ENCODE measurements around the gene TMEM59L. TPM values are rescaled to one million over a fixed set of nuclear protein-coding genes. Genes with fewer than 3 reads are reported as not detected.

TMEM59L gene
- total and polyA plus RNA-seq, 10 of the 15 experiments (the other 5 are each of a cell fraction or from before 2014, with no cell fraction given) = 0.06 TPM; not detected in 9

DNA sequence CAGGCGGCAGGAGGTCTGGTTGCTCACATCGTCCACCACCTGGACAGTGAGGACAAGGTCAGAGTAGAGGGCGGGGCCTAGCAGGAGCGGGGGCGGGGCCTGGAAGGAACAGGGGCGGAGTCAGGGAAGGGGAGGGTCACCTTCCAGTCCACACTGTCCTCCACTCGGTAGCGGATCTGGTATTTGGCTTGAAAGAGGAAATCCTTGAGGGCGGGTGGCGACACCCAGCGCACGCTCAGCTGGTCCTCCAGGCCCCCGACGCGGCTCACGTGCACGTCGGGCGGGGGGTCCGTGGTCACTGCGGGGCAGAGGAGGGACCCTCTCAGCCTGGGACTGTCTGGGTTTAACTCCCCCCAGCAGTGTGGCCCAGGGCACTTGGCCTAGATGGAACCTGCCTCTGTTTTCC lies 15.9 kb upstream of the TMEM59L start:
- intact Hi-C loops (cut with micrococcal nuclease; ENCODE audit: unreplicated experiment) = no loop called here
- POLR2A ChIA-PET = no interaction called here

DNA sequence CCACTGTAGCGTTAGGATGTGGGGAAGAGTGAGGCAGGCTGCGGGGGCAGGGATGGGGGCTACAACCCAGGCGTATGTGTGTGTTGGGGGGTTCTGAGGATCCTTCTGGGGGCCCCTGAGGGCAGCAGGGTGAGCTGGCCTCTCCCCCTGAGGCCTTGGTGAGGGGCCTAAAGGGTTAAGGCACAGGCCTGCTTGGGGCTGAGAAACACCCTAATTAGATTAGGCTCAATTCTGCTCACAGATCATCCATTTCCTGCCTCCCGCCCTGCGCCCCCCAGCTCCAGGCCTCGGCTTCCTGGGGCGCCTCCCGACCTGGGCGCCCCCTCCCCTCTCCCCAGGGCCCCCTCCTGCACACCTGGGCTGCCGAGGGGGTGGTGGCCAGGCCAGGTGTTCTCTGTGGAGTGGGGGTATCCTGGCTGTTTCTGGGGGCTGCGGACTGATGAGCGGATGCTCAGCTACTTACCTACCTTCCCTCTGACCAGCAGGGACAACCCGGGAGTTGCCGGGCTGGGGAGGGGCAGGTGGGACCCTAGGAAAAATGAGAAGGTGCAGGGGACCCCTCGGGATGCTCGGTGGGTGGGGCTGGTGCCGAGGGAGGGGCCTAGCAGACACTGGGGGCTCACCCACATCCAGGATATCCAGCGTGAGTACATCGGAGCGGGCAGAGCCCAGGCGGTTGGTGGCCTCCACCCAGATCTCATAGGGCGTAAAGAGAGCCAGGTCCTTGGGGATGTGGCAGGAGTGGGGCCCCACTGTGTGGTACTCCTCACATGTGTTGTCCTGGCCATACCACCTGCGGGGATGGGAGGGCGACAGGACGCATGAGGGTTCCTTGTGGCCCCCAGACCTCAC lies 14.6 kb upstream of the TMEM59L start:
- CTCF ChIA-PET = interaction anchor here (1.3 kb wide), 1 partner anchor 17 kb away, joined by 3 read pairs; no protein-coding TSS in a partner anchor
- H3K9me3 ChIP-seq (replicated peaks; ENCODE audit: control insufficient read depth, insufficient read depth, low read length) = no peaks in the 10 kb centered on the region
- BruUV-seq (replicated peaks) = no TSS peak
- in situ Hi-C loops (cut with MboI) = no loop called here
- no peak for DNase-seq (ENCODE audit: low read depth, low spot score)
- RAD21 ChIA-PET (ENCODE audit: unreplicated experiment) = no interaction called here
- H3K4me1 ChIP-seq (ENCODE audit: control insufficient read depth, insufficient read depth, low read length) = peaks cover 9% of the 10 kb centered on the region
- H4K20me1 ChIP-seq (ENCODE audit: control insufficient read depth, insufficient read depth) = no peaks in the 10 kb centered on the region; the same call in 1 of the 2 replicates
- no peak for FAIRE-seq
- no peak overlapping the region for H3K9ac ChIP-seq (ENCODE audit: control insufficient read depth, insufficient read depth, low read length)
- no peak overlapping the region for H3K4me2 ChIP-seq (ENCODE audit: control insufficient read depth, insufficient read depth)
- H3K4me3 ChIP-seq = no peak overlapping the region
- SMC1A ChIA-PET (ENCODE audit: uncharacterized antibody, unreplicated experiment) = no interaction called here
- no peak overlapping the region for H3K27ac ChIP-seq (ENCODE audit: control insufficient read depth, insufficient read depth)
- intact Hi-C loops (cut with micrococcal nuclease; ENCODE audit: unreplicated experiment) = no loop called here
- WGBS (ENCODE audit: insufficient coverage, insufficient replicate concordance, low lambda C conversion rate, missing lambda C conversion rate) = 33% methylated on average over 24 of the region's 25 CpGs
- ATAC-seq = no peak
- no peak overlapping the region for H2AFZ ChIP-seq (ENCODE audit: control insufficient read depth, low read depth, low read length)
- peaks cover 2 to 5% of the 10 kb centered on the region in 2 experiments; a peak in 2 of 4 replicates for H3K27me3 ChIP-seq (replicated peaks in 1 of 2; ENCODE audit: control insufficient read depth in 2 of 2, insufficient read depth in 2 of 2, low read length in 1 of 2)
- H3K36me3 ChIP-seq (ENCODE audit: control insufficient read depth in 2 of 2, insufficient read depth in 2 of 2, low read length in 1 of 2) = no peaks in the 10 kb centered on the region
- H3K79me2 ChIP-seq (ENCODE audit: control insufficient read depth, insufficient read depth, low read length) = no peaks in the 10 kb centered on the region
- POLR2A ChIA-PET = interaction anchor here (0.5 kb wide), 1 partner anchor 59 kb away, joined by 3 read pairs; no protein-coding TSS in a partner anchor
- TF ChIP-seq NR2C1 (IDR thresholded peaks at IDR 0.05) = no peak
- TF ChIP-seq HDAC2 (IDR thresholded peaks at IDR 0.05) = no peak
- no peak for TF ChIP-seq WRNIP1 (IDR thresholded peaks at IDR 0.05; ENCODE audit: borderline replicate concordance, low read depth, low read length)
- TF ChIP-seq, protein P1, sequence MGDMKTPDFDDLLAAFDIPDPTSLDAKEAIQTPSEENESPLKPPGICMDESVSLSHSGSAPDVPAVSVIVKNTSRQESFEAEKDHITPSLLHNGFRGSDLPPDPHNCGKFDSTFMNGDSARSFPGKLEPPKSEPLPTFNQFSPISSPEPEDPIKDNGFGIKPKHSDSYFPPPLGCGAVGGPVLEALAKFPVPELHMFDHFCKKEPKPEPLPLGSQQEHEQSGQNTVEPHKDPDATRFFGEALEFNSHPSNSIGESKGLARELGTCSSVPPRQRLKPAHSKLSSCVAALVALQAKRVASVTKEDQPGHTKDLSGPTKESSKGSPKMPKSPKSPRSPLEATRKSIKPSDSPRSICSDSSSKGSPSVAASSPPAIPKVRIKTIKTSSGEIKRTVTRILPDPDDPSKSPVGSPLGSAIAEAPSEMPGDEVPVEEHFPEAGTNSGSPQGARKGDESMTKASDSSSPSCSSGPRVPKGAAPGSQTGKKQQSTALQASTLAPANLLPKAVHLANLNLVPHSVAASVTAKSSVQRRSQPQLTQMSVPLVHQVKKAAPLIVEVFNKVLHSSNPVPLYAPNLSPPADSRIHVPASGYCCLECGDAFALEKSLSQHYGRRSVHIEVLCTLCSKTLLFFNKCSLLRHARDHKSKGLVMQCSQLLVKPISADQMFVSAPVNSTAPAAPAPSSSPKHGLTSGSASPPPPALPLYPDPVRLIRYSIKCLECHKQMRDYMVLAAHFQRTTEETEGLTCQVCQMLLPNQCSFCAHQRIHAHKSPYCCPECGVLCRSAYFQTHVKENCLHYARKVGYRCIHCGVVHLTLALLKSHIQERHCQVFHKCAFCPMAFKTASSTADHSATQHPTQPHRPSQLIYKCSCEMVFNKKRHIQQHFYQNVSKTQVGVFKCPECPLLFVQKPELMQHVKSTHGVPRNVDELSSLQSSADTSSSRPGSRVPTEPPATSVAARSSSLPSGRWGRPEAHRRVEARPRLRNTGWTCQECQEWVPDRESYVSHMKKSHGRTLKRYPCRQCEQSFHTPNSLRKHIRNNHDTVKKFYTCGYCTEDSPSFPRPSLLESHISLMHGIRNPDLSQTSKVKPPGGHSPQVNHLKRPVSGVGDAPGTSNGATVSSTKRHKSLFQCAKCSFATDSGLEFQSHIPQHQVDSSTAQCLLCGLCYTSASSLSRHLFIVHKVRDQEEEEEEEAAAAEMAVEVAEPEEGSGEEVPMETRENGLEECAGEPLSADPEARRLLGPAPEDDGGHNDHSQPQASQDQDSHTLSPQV (IDR thresholded peaks at IDR 0.05) = no peak
- TF ChIP-seq, protein P2, sequence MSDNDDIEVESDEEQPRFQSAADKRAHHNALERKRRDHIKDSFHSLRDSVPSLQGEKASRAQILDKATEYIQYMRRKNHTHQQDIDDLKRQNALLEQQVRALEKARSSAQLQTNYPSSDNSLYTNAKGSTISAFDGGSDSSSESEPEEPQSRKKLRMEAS (IDR thresholded peaks at IDR 0.05; ENCODE audit: low read depth, low read length) = no peak
- TF ChIP-seq SIX5 (IDR thresholded peaks at IDR 0.05; ENCODE audit: low read depth, low read length, severe bottlenecking) = no peak
- no peak for TF ChIP-seq SIN3A (IDR thresholded peaks at IDR 0.05; ENCODE audit: low read depth, low read length)
- no peak for TF ChIP-seq YY1 (IDR thresholded peaks at IDR 0.05; ENCODE audit: low read depth, low read length)
- TF ChIP-seq ETV6 (conservative IDR thresholded peaks at IDR 0.05 in 1 of 2, IDR thresholded peaks at IDR 0.05 in 1 of 2; ENCODE audit: borderline replicate concordance in 1 of 2, low read depth in 1 of 2) = no peak
- no peak for TF ChIP-seq KDM1A (IDR thresholded peaks at IDR 0.05; ENCODE audit: borderline replicate concordance)

More for the DNA sequence above, 15.9 kb upstream of the TMEM59L start:
- no peak overlapping the region for H3K9ac ChIP-seq (ENCODE audit: control insufficient read depth, insufficient read depth, low read length)
- SMC1A ChIA-PET (ENCODE audit: uncharacterized antibody, unreplicated experiment) = no interaction called here
- no peak overlapping the region for H3K4me2 ChIP-seq (ENCODE audit: control insufficient read depth, insufficient read depth)
- peak in 1 of 2 experiments; percentile 44; a peak in 2 of 4 replicates for TF ChIP-seq BHLHE40 (IDR thresholded peaks at IDR 0.05; ENCODE audit: borderline replicate concordance in 1 of 2, low read depth in 2 of 2, low read length in 1 of 2)
- TF ChIP-seq RUNX3 (IDR thresholded peaks at IDR 0.05; ENCODE audit: low read length) = no peak
- WGBS (ENCODE audit: insufficient coverage, insufficient replicate concordance, low lambda C conversion rate, missing lambda C conversion rate) = 38% methylated on average over 20 of the region's 21 CpGs
- no peaks in the 10 kb centered on the region for H3K9me3 ChIP-seq (replicated peaks; ENCODE audit: control insufficient read depth, insufficient read depth, low read length)
- FAIRE-seq (no peak), ATAC-seq (0 out of 3 replicates have a peak, but pooled peaks have one; percentile 29), DNase-seq (ENCODE audit: low read depth, low spot score) (no peak)
- H3K4me1 ChIP-seq (ENCODE audit: control insufficient read depth, insufficient read depth, low read length) = peaks cover 9% of the 10 kb centered on the region
- RAD21 ChIA-PET (ENCODE audit: unreplicated experiment) = no interaction called here
- in situ Hi-C loops (cut with MboI) = no loop called here
- no peak overlapping the region for H3K4me3 ChIP-seq
- BruUV-seq (replicated peaks) = no TSS peak
- CTCF ChIA-PET = no interaction called here
- peaks cover 2% of the 10 kb centered on the region in 2 experiments; a peak in 1 of 4 replicates for H3K27me3 ChIP-seq (replicated peaks in 1 of 2; ENCODE audit: control insufficient read depth in 2 of 2, insufficient read depth in 2 of 2, low read length in 1 of 2)
- H3K36me3 ChIP-seq (ENCODE audit: control insufficient read depth in 2 of 2, insufficient read depth in 2 of 2, low read length in 1 of 2) = no peaks in the 10 kb centered on the region
- H4K20me1 ChIP-seq (ENCODE audit: control insufficient read depth, insufficient read depth) = no peaks in the 10 kb centered on the region; the same call in 1 of the 2 replicates
- H2AFZ ChIP-seq (ENCODE audit: control insufficient read depth, low read depth, low read length) = no peak overlapping the region
- H3K27ac ChIP-seq (ENCODE audit: control insufficient read depth, insufficient read depth) = no peak overlapping the region
- no peaks in the 10 kb centered on the region for H3K79me2 ChIP-seq (ENCODE audit: control insufficient read depth, insufficient read depth, low read length)
